Measurements from ENCODE around the gene LMAN1. TPM values are rescaled to one million over a fixed set of nuclear protein-coding genes. Genes with fewer than 3 reads are reported as not detected.

Gene LMAN1
- total RNA-seq, 2 donors from 2014 or later: 57.4 to 72.5 TPM

DNA sequence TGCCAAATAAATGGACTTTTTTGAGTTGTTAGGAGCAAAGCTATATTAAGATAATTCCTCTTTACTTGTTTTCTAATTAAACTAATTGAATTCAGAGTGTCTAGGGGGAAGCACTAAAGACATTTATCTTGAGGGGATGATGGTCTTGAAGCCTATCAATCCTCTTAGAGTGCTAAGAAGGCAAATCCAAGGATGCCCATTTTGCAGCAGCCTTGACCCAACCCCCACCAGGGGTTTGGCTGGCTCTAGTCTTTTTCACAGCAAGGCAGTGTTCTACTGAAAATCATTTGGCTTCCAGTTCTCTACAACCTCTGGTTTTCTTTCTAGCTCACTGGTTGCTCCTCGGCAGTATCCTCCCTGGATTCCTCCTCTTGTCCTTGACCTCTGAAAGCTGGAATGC is 79.3 kb downstream of the LMAN1 start:
- TF ChIP-seq CTCF (IDR thresholded peaks at IDR 0.05): no peak
- ATAC-seq (ENCODE audit: insufficient number of reproducible peaks, low FRiP score, low read depth) (peak; percentile 36), DNase-seq (ENCODE audit: low spot score) (no peak)
- Histone ChIP-seq H3K36me3 (no peaks in the 10 kb centered on the region), H3K4me1 (ENCODE audit: control insufficient read depth in 1 of 2, low read depth in 2 of 2) (no peaks in the 10 kb centered on the region), H3K27me3 (replicated peaks; ENCODE audit: insufficient read depth) (no peaks in the 10 kb centered on the region), H3K27ac (no peak overlapping the region), H3K9me3 (no peaks in the 10 kb centered on the region), H3K4me3 (no peak overlapping the region)

- peaks cover 4% of the 10 kb centered on the region for H3K27me3 ChIP-seq (replicated peaks; ENCODE audit: insufficient read depth)
- H3K9me3 ChIP-seq: no peaks in the 10 kb centered on the region
- no peak for DNase-seq (ENCODE audit: low spot score)
- no peak overlapping the region for H3K27ac ChIP-seq
- no peaks in the 10 kb centered on the region for H3K4me1 ChIP-seq (ENCODE audit: control insufficient read depth in 1 of 2, low read depth in 2 of 2)
- ATAC-seq (ENCODE audit: insufficient number of reproducible peaks, low FRiP score, low read depth): no peak
- H3K4me3 ChIP-seq: no peak overlapping the region
- no peaks in the 10 kb centered on the region for H3K36me3 ChIP-seq
- no peak for TF ChIP-seq CTCF (IDR thresholded peaks at IDR 0.05)
These were observed 79.9 kb downstream of the LMAN1 start for GRCh38 chr18:59279193-59279592.

- Histone ChIP-seq H3K27me3 (replicated peaks; ENCODE audit: insufficient read depth) (peaks cover 8% of the 10 kb centered on the region), H3K4me1 (ENCODE audit: control insufficient read depth in 1 of 2, low read depth in 2 of 2) (peaks cover 0 to 4% of the 10 kb centered on the region in 2 donors), H3K9me3 (no peaks in the 10 kb centered on the region), H3K27ac (no peak overlapping the region), H3K36me3 (no peaks in the 10 kb centered on the region), H3K4me3 (no peak overlapping the region)
- no peak for TF ChIP-seq CTCF (IDR thresholded peaks at IDR 0.05)
- ATAC-seq (ENCODE audit: insufficient number of reproducible peaks, low FRiP score, low read depth) (no peak), DNase-seq (ENCODE audit: low spot score) (no peak)
These were observed 80.3 kb downstream of the LMAN1 start for GRCh38 chr18:59278793-59279192.

Other genes with a start within 250 kb of the LMAN1 start
- 10 to 100 TPM; 24.4 to 37.4 TPM for gene SEC11C, start 219.4 kb downstream of the LMAN1 start, total RNA-seq
- not detected for gene GRP, start 139.1 kb downstream of the LMAN1 start, total RNA-seq
- not detected for gene RAX, start 85.8 kb downstream of the LMAN1 start, total RNA-seq
- not detected for gene CPLX4, start 40.6 kb downstream of the LMAN1 start, total RNA-seq

Data from thoracic aorta (tissue), 2 donors.